ENCODE data around the gene USP30.

USP30 gene

GRCh38 chr12:109114644-109115043 is 62.3 kb downstream of the USP30 start:
- DNase-seq (ENCODE audit: low read depth, low spot score) = no peak
- in situ Hi-C loops (cut with HindIII; ENCODE audit: low sequenced_read_pairs) = no loop called here
- TF ChIP-seq CTCF (IDR thresholded peaks at IDR 0.05; ENCODE audit: low read depth, low read length) = no peak
- H3K4me3 ChIP-seq (ENCODE audit: low read depth, low read length) = no peak overlapping the region

- no peak for DNase-seq (ENCODE audit: low read depth, low spot score)
- TF ChIP-seq CTCF (IDR thresholded peaks at IDR 0.05; ENCODE audit: low read depth, low read length) = no peak
These were observed 63.0 kb downstream of the USP30 start for GRCh38 chr12:109115404-109115757.

GRCh38 chr12:109115758-109116610 is 63.6 kb downstream of the USP30 start, which contains the start of gene ACACB:
Gene ACACB (plus strand): TSS chr12:109116587. CDS start chr12:109139406, 22,819 bp downstream.
- no peak for TF ChIP-seq CTCF (IDR thresholded peaks at IDR 0.05; ENCODE audit: low read depth, low read length)
- in situ Hi-C loops (cut with HindIII; ENCODE audit: low sequenced_read_pairs) = no loop called here
- H3K4me3 ChIP-seq (ENCODE audit: low read depth, low read length) = no peak within 1 kb of the TSS
- DNase-seq (ENCODE audit: low read depth, low spot score) = no peak

More at GRCh38 chr12:109115404-109115757, 63.0 kb downstream of the USP30 start:
- in situ Hi-C loops (cut with HindIII; ENCODE audit: low sequenced_read_pairs) = no loop called here
- H3K4me3 ChIP-seq (ENCODE audit: low read depth, low read length) = no peak overlapping the region

- TF ChIP-seq CTCF (IDR thresholded peaks at IDR 0.05; ENCODE audit: low read depth, low read length) = no peak
- no peak overlapping the region for H3K4me3 ChIP-seq (ENCODE audit: low read depth, low read length)
- in situ Hi-C loops (cut with HindIII; ENCODE audit: low sequenced_read_pairs) = no loop called here
- no peak for DNase-seq (ENCODE audit: low read depth, low spot score)
These were observed 64.2 kb downstream of the USP30 start for GRCh38 chr12:109116611-109116949.

- H3K4me3 ChIP-seq (ENCODE audit: low read depth, low read length) = no peak overlapping the region
- TF ChIP-seq CTCF (IDR thresholded peaks at IDR 0.05; ENCODE audit: low read depth, low read length) = no peak
- in situ Hi-C loops (cut with HindIII; ENCODE audit: low sequenced_read_pairs) = no loop called here
- no peak for DNase-seq (ENCODE audit: low read depth, low spot score)
These were observed 67.7 kb downstream of the USP30 start for GRCh38 chr12:109120095-109120494.

- no peak for TF ChIP-seq CTCF (IDR thresholded peaks at IDR 0.05; ENCODE audit: low read depth, low read length)
- H3K4me3 ChIP-seq (ENCODE audit: low read depth, low read length) = no peak overlapping the region
- DNase-seq (ENCODE audit: low read depth, low spot score) = no peak
- in situ Hi-C loops (cut with HindIII; ENCODE audit: low sequenced_read_pairs) = no loop called here
These were observed 68.2 kb downstream of the USP30 start for GRCh38 chr12:109120557-109120956.
